ENCODE measurements around the gene NUB1.

Gene NUB1

DNA sequence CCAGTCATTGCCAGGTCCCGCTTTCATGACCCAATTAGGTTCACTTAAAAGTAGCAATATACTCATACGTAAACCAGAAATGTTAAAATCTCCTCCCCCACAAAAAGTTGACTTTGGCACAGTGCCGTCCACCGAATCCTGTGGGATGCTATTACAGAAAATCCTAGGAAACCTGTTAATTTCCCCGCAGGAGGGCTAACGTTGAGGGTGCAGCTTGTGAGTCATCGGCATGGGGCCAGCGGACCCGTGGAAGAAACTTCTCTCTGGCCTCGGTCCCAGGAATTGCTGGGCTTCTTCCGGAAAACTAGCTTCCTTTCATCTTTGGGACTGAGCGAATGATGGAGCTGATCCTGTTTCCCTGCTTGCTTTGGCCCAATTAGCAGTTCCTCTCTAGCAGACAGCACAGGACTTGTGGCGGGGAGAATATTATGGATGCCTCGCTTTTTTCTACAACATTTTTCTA, 84.9 kb downstream of the NUB1 start:
- peak; percentile 83 for DNase-seq (ENCODE audit: low read depth)

DNA sequence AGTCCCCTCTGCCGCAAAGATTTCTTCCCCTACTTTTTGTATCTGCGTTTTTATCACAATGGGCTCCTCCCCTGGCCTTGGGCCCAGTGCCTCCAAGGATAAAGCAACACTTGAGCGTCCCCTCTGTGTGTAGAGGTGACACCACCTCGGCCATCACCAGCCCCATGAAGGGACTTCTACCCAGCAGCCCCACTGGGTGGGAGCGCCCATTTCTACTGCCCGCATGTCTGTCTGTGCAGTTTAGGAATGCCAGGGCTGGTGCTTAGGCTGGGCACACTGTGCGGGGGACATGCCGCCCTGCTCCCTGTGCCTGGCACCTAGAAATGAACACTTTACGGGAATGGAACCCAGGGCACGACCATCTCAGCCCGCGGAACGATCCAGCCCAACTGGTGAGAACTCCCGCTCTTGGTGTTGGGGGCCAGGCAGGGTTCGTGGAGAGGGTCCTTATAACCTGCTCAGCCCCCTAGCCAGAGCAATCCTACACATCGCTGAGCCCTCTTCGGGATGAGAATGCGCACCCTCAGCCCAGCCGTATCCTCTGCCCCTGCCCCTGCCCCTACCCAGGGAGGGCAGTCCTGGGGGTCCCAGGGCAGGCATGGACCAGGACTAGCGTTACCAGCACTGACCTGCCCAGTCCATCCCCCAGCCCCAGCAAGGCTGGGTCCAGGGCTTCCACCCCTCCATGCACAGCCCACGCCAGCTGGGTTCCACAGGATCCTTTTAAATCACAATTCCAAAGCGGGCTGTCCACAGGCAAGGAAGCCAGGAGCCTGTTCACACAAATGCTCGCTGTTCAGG, 85.5 kb downstream of the NUB1 start:
- DNase-seq (ENCODE audit: low read depth) = no peak

DNA sequence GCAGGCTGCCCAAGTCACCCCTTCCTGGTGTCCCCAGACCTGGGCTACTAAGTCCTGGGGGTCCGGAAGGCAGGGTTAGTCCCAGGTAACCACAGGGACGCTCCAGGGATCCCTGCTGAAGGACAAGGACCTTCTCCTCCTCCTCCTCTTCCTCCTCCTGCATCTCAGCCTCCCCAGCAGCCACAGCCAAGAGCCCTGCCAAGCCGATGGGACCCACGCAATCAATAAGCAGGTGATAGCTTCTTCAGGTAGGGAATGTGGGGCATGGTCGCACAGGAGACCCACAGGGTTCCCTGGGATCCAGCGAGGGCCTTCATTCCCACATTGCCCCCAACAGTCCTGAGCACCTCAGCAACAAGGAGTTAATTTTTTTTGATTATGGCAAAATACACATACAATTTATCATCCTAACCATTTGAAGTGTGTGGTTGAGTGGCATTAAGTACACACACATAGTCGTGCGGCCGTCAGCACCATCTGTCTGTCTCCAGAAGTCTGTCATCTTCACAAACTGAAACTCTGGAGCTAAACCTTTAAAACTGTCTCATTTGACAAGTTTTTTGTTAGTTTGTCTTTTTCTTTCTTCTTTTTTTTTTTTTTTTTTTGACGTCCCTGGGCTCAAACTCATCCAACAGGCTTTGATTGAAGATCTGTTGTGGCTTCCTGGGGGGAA, 86.2 kb downstream of the NUB1 start:
- DNase-seq (ENCODE audit: low read depth) = no peak

Measured in fibroblast of gingiva (primary cell).